AG04450 (cell line): ENCODE results near the gene P3H4. TPM values are rescaled to one million over a fixed set of nuclear protein-coding genes. Genes with fewer than 3 reads are reported as not detected.
"Not testable (repeated sequence)": the region's sequence is repeated elsewhere in the genome, so short reads cannot be mapped to it uniquely, and the experiment has no call there.

ENCODE experiments used
- CTCF ChIA-PET: fragments of 300-600, 350-600 bp; formaldehyde crosslinking; extraction: SDS; loops from one replicate; lab custom pipeline; 2022; ENCODE audit warnings: antibody characterized with exemption, inconsistent platforms; lab: Charles Lee
- POLR2A ChIA-PET: fragments of 350-600 bp; formaldehyde crosslinking; extraction: SDS; loops from one replicate; lab custom pipeline; 2021; ENCODE audit warnings: antibody characterized with exemption, inconsistent platforms; lab: Yijun Ruan, JAX
- DNase-seq: peaks from one replicate; pipeline ENCODE4 v3.0.0-alpha.2; 2011; ENCODE audit warnings: low read depth, low spot score
- H3K27ac ChIP-seq: one replicate; pipeline ENCODE4 v1.5.1; 2012; ENCODE audit warnings: low read depth, low read length, control low read depth
- H3K27me3 ChIP-seq: one replicate; pipeline ENCODE4 v1.6.0; 2012; ENCODE audit warnings: low read length; ENCODE audit not compliant: control insufficient read depth, insufficient read depth
- H3K4me3 ChIP-seq: 2 replicates; pipeline ENCODE4 v1.5.1; 2011; ENCODE audit warnings: mild to moderate bottlenecking, low read depth, low read length, control low read depth
- H3K9me3 ChIP-seq: 2 replicates; pipeline ENCODE4 v1.5.1; 2012; ENCODE audit warnings: low read length; ENCODE audit not compliant: control insufficient read depth, insufficient read depth
- CTCF ChIP-seq: IDR thresholded peaks from 2 replicates; pipeline ENCODE4 v1.5.1; 2011; ENCODE audit warnings: low read depth, low read length, control low read depth, inconsistent platforms
- polyA plus RNA-seq: library from polyadenylated mRNA; depleted of rRNA; stranded (reverse); fragments of >200 nt; gene quantifications from 2 replicates; pipeline ENCODE4 v1.2.3, GENCODE V29; 2011

Gene P3H4
- polyA plus RNA-seq, 1 experiment: 51.5 TPM

DNA sequence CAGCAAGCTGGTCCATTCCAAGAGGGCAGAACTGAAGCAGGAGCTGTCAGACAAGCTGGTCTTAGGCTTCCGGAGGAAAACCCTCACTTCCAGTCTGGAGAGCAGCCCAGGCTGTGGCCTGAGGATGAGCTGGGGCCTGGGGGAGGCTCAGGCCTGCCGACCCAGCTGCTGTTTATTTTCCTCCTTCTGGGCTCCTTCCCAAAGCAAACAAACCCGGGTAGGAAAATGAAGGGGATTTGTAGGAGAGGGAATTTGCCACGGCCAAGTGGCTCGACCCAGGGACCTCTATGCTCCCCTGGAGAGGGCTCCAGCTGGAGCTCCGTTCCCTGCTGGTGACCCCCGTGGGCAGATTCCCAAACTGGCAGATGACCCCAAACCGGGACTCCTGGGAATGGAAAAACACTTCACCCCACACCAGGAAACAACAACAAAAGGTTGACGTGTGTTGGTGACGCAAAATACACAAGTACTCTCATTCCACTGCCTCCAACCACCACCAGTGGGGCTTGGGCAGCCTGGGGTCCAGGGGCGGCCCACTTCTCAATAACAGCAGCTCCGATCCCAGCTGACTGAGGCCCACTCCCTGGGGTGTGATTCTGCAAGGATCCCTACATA, 34.1 kb downstream of the P3H4 start:
- Histone ChIP-seq H3K27ac (peak overlapping the region; percentile 96), H3K4me3 (0 out of 2 replicates have a peak overlapping the region, but pooled peaks have one; percentile 7), H3K9me3 (no peaks in the 10 kb centered on the region), H3K27me3 (no peaks in the 10 kb centered on the region)
- 0 out of 2 replicates have a peak, but pooled peaks have one; percentile 14 for TF ChIP-seq CTCF
- CTCF ChIA-PET: interaction anchor here (1.6 to 2.5 kb wide), 2 partner anchors 8 to 24 kb away, joined by 12 to 14 read pairs; partner anchors contain the start of gene JUP
- DNase-seq: peak; percentile 90
- POLR2A ChIA-PET: interaction anchor here (0.6 to 1.9 kb wide), 11 partner anchors 9 to 117 kb away, joined by 3 to 27 read pairs (median 4); partner anchors contain the start of genes EIF1, FKBP10, HAP1 and JUP

DNA sequence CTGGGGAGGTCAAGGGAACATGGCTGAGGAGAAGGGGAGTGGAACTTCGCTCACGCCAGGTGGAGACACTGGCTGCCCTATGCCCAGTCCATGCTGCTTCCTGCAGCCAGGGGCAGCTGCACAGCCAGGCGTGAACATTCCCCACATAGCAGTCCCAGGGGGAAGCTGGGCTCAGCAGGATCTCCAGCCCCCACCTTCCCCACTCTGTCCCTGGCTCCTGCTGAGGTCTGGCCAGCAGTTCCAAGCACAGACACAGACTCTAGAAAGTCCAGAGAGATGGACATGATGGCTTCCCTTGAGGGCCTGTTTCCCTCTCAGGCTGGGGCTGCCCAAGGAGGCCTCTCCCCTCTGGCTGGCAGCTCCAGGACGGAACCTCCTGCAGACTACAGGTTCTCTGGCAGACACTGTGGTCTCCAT, 34.6 kb downstream of the P3H4 start:
- Histone ChIP-seq H3K27ac (peak overlapping the region; percentile 96), H3K4me3 (no peak overlapping the region), H3K27me3 (no peaks in the 10 kb centered on the region), H3K9me3 (no peaks in the 10 kb centered on the region)
- peak; percentile 20; the same call in 1 of the 2 replicates for TF ChIP-seq CTCF
- ChIA-PET CTCF (interaction anchor here (1.6 to 2.5 kb wide), 2 partner anchors 9 to 25 kb away, joined by 12 to 14 read pairs; partner anchors contain the start of gene JUP), POLR2A (interaction anchor here (0.8 to 1.9 kb wide), 10 partner anchors 9 to 118 kb away, joined by 3 to 27 read pairs (median 4); partner anchors contain the start of genes EIF1, FKBP10, HAP1 and JUP)
- no peak for DNase-seq

- DNase-seq, H3K27ac ChIP-seq, H3K4me3 ChIP-seq, H3K9me3 ChIP-seq, POLR2A ChIA-PET, H3K27me3 ChIP-seq: not testable (repeated sequence)
- CTCF ChIA-PET: interaction anchor here (1.6 kb wide), 1 partner anchor 10 kb away, joined by 12 read pairs; the partner anchor contains the start of gene JUP
Measured at GRCh38 chr17:41776262-41776900, 35.4 kb downstream of the P3H4 start.

DNA sequence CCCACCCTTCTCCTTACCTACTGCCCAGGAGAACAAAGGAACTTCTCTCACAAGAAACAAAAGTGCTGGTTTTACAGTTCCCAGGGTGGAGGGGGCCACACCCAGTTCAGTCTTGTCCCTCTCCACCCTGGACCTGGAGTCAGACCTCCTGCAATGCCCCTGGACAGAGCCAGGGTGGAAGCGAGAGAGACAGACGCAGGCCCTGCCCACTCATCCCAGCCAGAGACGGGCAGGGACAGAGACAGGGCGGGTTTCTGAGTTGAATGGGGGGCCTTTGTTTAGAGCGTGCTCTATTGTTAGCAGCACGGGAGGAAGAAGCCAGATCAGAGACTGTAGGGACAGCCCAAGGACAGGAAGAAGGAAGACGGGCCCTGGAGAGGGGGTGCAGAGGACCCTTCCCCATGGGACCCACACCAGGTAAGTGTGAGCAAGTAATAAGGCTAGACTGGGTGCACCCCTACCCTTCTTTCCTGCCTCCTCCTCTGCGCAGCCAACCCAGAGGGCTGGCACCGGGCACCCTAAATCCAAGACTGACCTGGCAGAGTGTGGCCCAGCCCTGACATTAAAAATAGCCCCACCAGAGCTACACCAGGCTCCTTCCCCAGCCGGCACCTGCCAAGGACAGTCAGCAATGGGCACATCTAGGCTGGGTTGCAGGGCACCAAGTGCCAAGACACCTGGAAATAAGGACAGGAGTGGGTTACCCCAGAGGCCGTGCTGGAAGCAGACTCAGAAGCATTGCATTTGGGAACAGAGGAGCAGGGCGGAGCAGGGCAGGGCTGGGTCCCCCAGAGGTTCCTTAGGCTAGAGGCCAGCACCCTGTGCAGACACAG, 36.1 kb downstream of the P3H4 start:
- H3K4me3 ChIP-seq: no peak overlapping the region
- POLR2A ChIA-PET: no interaction called here
- H3K27me3 ChIP-seq: no peaks in the 10 kb centered on the region
- no peak overlapping the region for H3K27ac ChIP-seq
- no peaks in the 10 kb centered on the region for H3K9me3 ChIP-seq
- TF ChIP-seq CTCF: no peak
- CTCF ChIA-PET: interaction anchor here (2.9 kb wide), 1 partner anchor 10 kb away, joined by 16 read pairs; the partner anchor contains the start of gene JUP
- no peak for DNase-seq

DNA sequence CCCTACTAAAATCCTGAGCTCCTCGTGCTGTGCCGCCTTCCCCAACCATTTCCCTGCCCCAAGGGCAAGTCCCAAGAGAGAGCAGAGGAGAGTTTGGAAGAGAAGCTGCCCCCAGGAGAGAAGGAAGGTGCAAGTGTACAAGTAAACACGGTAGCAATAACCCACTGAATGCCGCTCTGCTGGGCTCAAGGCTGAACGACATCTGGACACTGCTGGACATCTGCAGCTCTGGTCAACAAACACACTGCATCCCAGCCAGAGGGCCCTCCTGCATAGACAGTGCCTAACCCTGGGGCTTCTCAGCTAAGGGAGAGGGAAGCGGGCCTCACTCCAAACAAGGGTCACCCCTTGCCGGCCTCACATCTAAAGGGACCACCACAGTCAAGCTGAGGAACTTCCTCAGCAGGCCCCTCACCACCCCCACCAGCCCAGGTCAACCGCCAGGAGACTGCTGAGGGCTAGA, 38.0 kb downstream of the P3H4 start:
- Histone ChIP-seq H3K27ac (peak overlapping the region; percentile 80), H3K9me3 (no peaks in the 10 kb centered on the region; the same call in 1 of the 2 replicates), H3K27me3 (no peaks in the 10 kb centered on the region), H3K4me3 (no peak overlapping the region)
- no peak for TF ChIP-seq CTCF
- CTCF ChIA-PET: interaction anchor here (0.7 to 2.9 kb wide), 5 partner anchors 10 to 78 kb away, joined by 3 to 19 read pairs (median 9); partner anchors contain the start of genes FKBP10 and JUP
- POLR2A ChIA-PET: interaction anchor here (0.7 to 1.3 kb wide), 2 partner anchors 13 to 27 kb away, joined by 3 to 8 read pairs; partner anchors contain the start of gene JUP
- DNase-seq: no peak
